ENCODE results near the gene QARS1. TPM values are rescaled to one million over a fixed set of nuclear protein-coding genes. Genes with fewer than 3 reads are reported as not detected.

Gene QARS1
- 408 and 480 TPM in 2 replicates for total RNA-seq (ENCODE audit: low replicate concordance)
- long read RNA-seq, transcript QARS-201 (24 exons, 2,827 nt) = major isoform, 1,505 of 1,918 reads
- long read RNA-seq, transcript QARS-205 (24 exons, 2,399 nt) = minor isoform, 5 of 1,918 reads
- long read RNA-seq, transcript QARS-209 (23 exons, 2,362 nt) = minor isoform, 82 of 1,918 reads
- long read RNA-seq, partial matches to known transcripts = 120 of 1,918 reads
- long read RNA-seq, other reads (novel, unspliced or antisense) = 206 of 1,918 reads

GRCh38 chr3:49104427-49105291 lies at the start of gene QARS1:
Gene QARS1, minus strand, starts transcription at chr3:49104757. Its CDS starts 24 bp downstream, at chr3:49104733.
- Mint-ChIP-seq H3K4me1 (ENCODE audit: unreplicated experiment) (peaks cover 12% of the 10 kb centered on the region), H3K27me3 (no peaks in the 10 kb centered on the region), H3K27ac (peak within 1 kb of the TSS; percentile 98), H3K4me3 (peak within 1 kb of the TSS; percentile 95), H3K9me3 (no peaks in the 10 kb centered on the region), H3K36me3 (peaks cover 12% of the 10 kb centered on the region)
- no peak for TF ChIP-seq CTCF (conservative IDR thresholded peaks at IDR 0.05)
- DNase-seq (ENCODE audit: extremely low spot score, unreplicated experiment) = peak; percentile 90

- H3K9me3 Mint-ChIP-seq = no peaks in the 10 kb centered on the region
- TF ChIP-seq CTCF (conservative IDR thresholded peaks at IDR 0.05) = no peak
- no peak overlapping the region for H3K27ac Mint-ChIP-seq
- no peaks in the 10 kb centered on the region for H3K36me3 Mint-ChIP-seq
- DNase-seq (ENCODE audit: extremely low spot score, unreplicated experiment) = no peak
- peaks cover 5% of the 10 kb centered on the region for H3K4me1 Mint-ChIP-seq (ENCODE audit: unreplicated experiment)
- H3K27me3 Mint-ChIP-seq = no peaks in the 10 kb centered on the region
- H3K4me3 Mint-ChIP-seq = no peak overlapping the region
Observed at GRCh38 chr3:49153349-49153912, 48.9 kb upstream of the QARS1 start.

- no peak for DNase-seq (ENCODE audit: extremely low spot score, unreplicated experiment)
- no peaks in the 10 kb centered on the region for H3K4me1 Mint-ChIP-seq (ENCODE audit: unreplicated experiment)
- no peak overlapping the region for H3K27ac Mint-ChIP-seq
- no peaks in the 10 kb centered on the region for H3K36me3 Mint-ChIP-seq
- TF ChIP-seq CTCF (conservative IDR thresholded peaks at IDR 0.05) = no peak
- no peak overlapping the region for H3K4me3 Mint-ChIP-seq
- H3K27me3 Mint-ChIP-seq = no peaks in the 10 kb centered on the region
- H3K9me3 Mint-ChIP-seq = no peaks in the 10 kb centered on the region
Observed at GRCh38 chr3:49151610-49152009, 47.1 kb upstream of the QARS1 start.

- no peaks in the 10 kb centered on the region for H3K27me3 Mint-ChIP-seq
- no peak overlapping the region for H3K4me3 Mint-ChIP-seq
- no peak overlapping the region for H3K27ac Mint-ChIP-seq
- no peak for TF ChIP-seq CTCF (conservative IDR thresholded peaks at IDR 0.05)
- H3K36me3 Mint-ChIP-seq = no peaks in the 10 kb centered on the region
- H3K9me3 Mint-ChIP-seq = no peaks in the 10 kb centered on the region
- no peaks in the 10 kb centered on the region for H3K4me1 Mint-ChIP-seq (ENCODE audit: unreplicated experiment)
- no peak for DNase-seq (ENCODE audit: extremely low spot score, unreplicated experiment)
Observed at GRCh38 chr3:49148159-49148558, 43.6 kb upstream of the QARS1 start.

- H3K27ac Mint-ChIP-seq = no peak overlapping the region
Observed at GRCh38 chr3:49140080-49140479, 35.5 kb upstream of the QARS1 start.

More at GRCh38 chr3:49140080-49140479, 35.5 kb upstream of the QARS1 start:
- Mint-ChIP-seq H3K27me3 (no peaks in the 10 kb centered on the region), H3K36me3 (no peaks in the 10 kb centered on the region), H3K9me3 (peaks cover 10% of the 10 kb centered on the region), H3K4me3 (no peak overlapping the region), H3K4me1 (ENCODE audit: unreplicated experiment) (no peaks in the 10 kb centered on the region)
- TF ChIP-seq CTCF (conservative IDR thresholded peaks at IDR 0.05) = no peak
- no peak for DNase-seq (ENCODE audit: extremely low spot score, unreplicated experiment)
